HFFc6 (cell line): ENCODE results near the gene SEC16B. TPM values are rescaled to one million over a fixed set of nuclear protein-coding genes. Genes with fewer than 3 reads are reported as not detected.

Experiments
- DNase-seq: peaks from one replicate; pipeline ENCODE4 v3.0.0-alpha.2; 2018
- H3K27ac Mint-ChIP-seq: 2 replicates; pipeline ENCODE4 v1.8.0; 2020; ENCODE audit warnings: mild to moderate bottlenecking, mixed read lengths
- H3K27me3 Mint-ChIP-seq: 2 replicates; pipeline ENCODE4 v1.8.0; 2021; ENCODE audit warnings: mild to moderate bottlenecking, moderate library complexity, mixed read lengths; ENCODE audit not compliant: insufficient read depth
- H3K36me3 Mint-ChIP-seq: 2 replicates; pipeline ENCODE4 v1.8.0; 2021; ENCODE audit warnings: low read depth, mixed read lengths
- H3K4me1 Mint-ChIP-seq: 2 replicates; pipeline ENCODE4 v1.8.0; 2020; ENCODE audit warnings: low read depth, mixed read lengths
- H3K4me3 Mint-ChIP-seq: 2 replicates; pipeline ENCODE4 v1.8.0; 2020; ENCODE audit warnings: mild to moderate bottlenecking, moderate library complexity, mixed read lengths
- H3K9me3 Mint-ChIP-seq: 2 replicates; pipeline ENCODE4 v1.8.0; 2020; ENCODE audit warnings: mild to moderate bottlenecking, mixed read lengths
- CTCF ChIP-seq: fragments of 200-600 bp; sonication (generic); IDR thresholded peaks from 2 replicates; pipeline ENCODE4 v1.5.0; 2021; ENCODE audit warnings: antibody characterized with exemption, mild to moderate bottlenecking
- total RNA-seq, 6 experiments: library from RNA; stranded (reverse); fragmentation: NEBNext Ultra II Directional; extraction: Animal tissue kit (Norgen Biotek cat#: 25700); gene quantifications; 2 replicates in 1 of 6; 3 replicates in 5 of 6; pipeline ENCODE4 v1.2.3, GENCODE V29; 2021

The SEC16B gene
- total RNA-seq, 6 experiments from 2014 or later, result 1.7 to 3.2 (median 2.0) TPM

- no peaks in the 10 kb centered on the region for H3K9me3 Mint-ChIP-seq
- H3K4me3 Mint-ChIP-seq, result no peak overlapping the region
- peaks cover 5% of the 10 kb centered on the region; the same call in 1 of the 2 replicates for H3K36me3 Mint-ChIP-seq
- peaks cover 52% of the 10 kb centered on the region for H3K4me1 Mint-ChIP-seq
- H3K27me3 Mint-ChIP-seq, result no peaks in the 10 kb centered on the region; the same call in 1 of the 2 replicates
- peak overlapping the region; percentile 24; the same call in 1 of the 2 replicates for H3K27ac Mint-ChIP-seq
- no peak for TF ChIP-seq CTCF
- DNase-seq, result no peak
Measured at GRCh38 chr1:177928952-177929351, 40.9 kb downstream of the SEC16B start.

- DNase-seq, result peak; percentile 33
- Mint-ChIP-seq H3K27me3 (no peaks in the 10 kb centered on the region; the same call in 1 of the 2 replicates), H3K9me3 (no peaks in the 10 kb centered on the region), H3K36me3 (peaks cover 5% of the 10 kb centered on the region; the same call in 1 of the 2 replicates), H3K27ac (peak overlapping the region; percentile 90), H3K4me3 (no peak overlapping the region), H3K4me1 (peaks cover 46% of the 10 kb centered on the region)
- peak; percentile 51 for TF ChIP-seq CTCF
Measured at GRCh38 chr1:177928194-177928593, 41.7 kb downstream of the SEC16B start.

GRCh38 chr1:177927021-177927596, 42.7 kb downstream of the SEC16B start:
- Mint-ChIP-seq H3K27me3 (no peaks in the 10 kb centered on the region; the same call in 1 of the 2 replicates), H3K9me3 (no peaks in the 10 kb centered on the region), H3K4me1 (peaks cover 46% of the 10 kb centered on the region), H3K27ac (peak overlapping the region; percentile 90), H3K4me3 (peak overlapping the region; percentile 57), H3K36me3 (peaks cover 4% of the 10 kb centered on the region; the same call in 1 of the 2 replicates)
- DNase-seq, result peak; percentile 85
- no peak for TF ChIP-seq CTCF

- no peaks in the 10 kb centered on the region for H3K9me3 Mint-ChIP-seq
- no peak for TF ChIP-seq CTCF
- no peak for DNase-seq
- peaks cover 46% of the 10 kb centered on the region for H3K4me1 Mint-ChIP-seq
- H3K27ac Mint-ChIP-seq, result peak overlapping the region; percentile 90
- no peaks in the 10 kb centered on the region; the same call in 1 of the 2 replicates for H3K36me3 Mint-ChIP-seq
- H3K4me3 Mint-ChIP-seq, result 0 out of 2 replicates have a peak overlapping the region, but pooled peaks have one; percentile 57
- H3K27me3 Mint-ChIP-seq, result no peaks in the 10 kb centered on the region
Measured at GRCh38 chr1:177926201-177926600, 43.7 kb downstream of the SEC16B start.

- Mint-ChIP-seq H3K4me3 (no peak overlapping the region), H3K27me3 (no peaks in the 10 kb centered on the region; the same call in 1 of the 2 replicates), H3K27ac (no peak overlapping the region), H3K4me1 (peaks cover 46% of the 10 kb centered on the region), H3K9me3 (no peaks in the 10 kb centered on the region), H3K36me3 (no peaks in the 10 kb centered on the region; the same call in 1 of the 2 replicates)
- DNase-seq, result no peak
- no peak for TF ChIP-seq CTCF
Measured at GRCh38 chr1:177925006-177925405, 44.9 kb downstream of the SEC16B start.
